H1 (cell line): Measurements from ENCODE around the gene PMP22.

Source experiments
- CHD2 ChIP-seq: IDR thresholded peaks from 2 replicates; pipeline ENCODE4 v1.6.1; 2012; ENCODE audit warnings: low read length, improper control_type of control experiment
- CTCF ChIP-seq, 3 experiments: IDR thresholded peaks; 1 replicate in 2 of 3; 2 replicates in 1 of 3; pipeline versions ENCODE4 v1.5.1 to v1.6.1; 2011; ENCODE audit warnings: low read length in 3 of 3, mild to moderate bottlenecking in 3 of 3, inconsistent platforms in 2 of 3, low read depth in 1 of 3, moderate library complexity in 1 of 3; ENCODE audit not compliant: insufficient read depth in 1 of 3; ENCODE audit errors: control extremely low read depth in 1 of 3
- EP300 ChIP-seq, 2 experiments: IDR thresholded peaks; 1 replicate in 1 of 2; 2 replicates in 1 of 2; pipeline ENCODE4 v1.6.1; 2011 to 2012; ENCODE audit warnings: low read depth in 2 of 2, low read length in 2 of 2, mild to moderate bottlenecking in 2 of 2, borderline replicate concordance in 1 of 2, inconsistent platforms in 1 of 2, moderate library complexity in 1 of 2
- EZH2 ChIP-seq: fragments of 200-600 bp; sonication (generic); IDR thresholded peaks from 2 replicates; pipeline ENCODE4 v1.7.1; 2012; ENCODE audit warnings: low read depth, mild to moderate bottlenecking, moderate library complexity, low read length, inconsistent platforms; ENCODE audit not compliant: severe bottlenecking
- FOSL1 ChIP-seq: IDR thresholded peaks from 2 replicates; pipeline ENCODE4 v1.6.1; 2011; ENCODE audit warnings: mild to moderate bottlenecking, low read depth, low read length, moderate library complexity; ENCODE audit not compliant: insufficient read depth
- KDM5A ChIP-seq: fragments of 200-600 bp; IDR thresholded peaks from 2 replicates; pipeline ENCODE4 v1.7.1; 2012; ENCODE audit warnings: mild to moderate bottlenecking, low read length, inconsistent platforms, mixed read lengths
- MAX ChIP-seq: IDR thresholded peaks from 2 replicates; pipeline ENCODE4 v1.6.1; 2012; ENCODE audit warnings: inconsistent platforms
- POLR2A ChIP-seq, 2 experiments: IDR thresholded peaks; 1 replicate in 1 of 2; 2 replicates in 1 of 2; pipeline ENCODE4 v1.6.1; 2011; ENCODE audit warnings: low read depth in 2 of 2, low read length in 2 of 2, mild to moderate bottlenecking in 2 of 2; ENCODE audit errors: control extremely low read depth in 1 of 2
- RAD21 ChIP-seq, 2 experiments: IDR thresholded peaks in 1 of 2; conservative IDR thresholded peaks in 1 of 2; 2 replicates each; pipeline ENCODE4 v1.6.1; 2011; ENCODE audit warnings: low read depth in 2 of 2, low read length in 2 of 2, improper control_type of control experiment in 1 of 2, inconsistent platforms in 1 of 2, mild to moderate bottlenecking in 1 of 2, moderate library complexity in 1 of 2
- TAF1 ChIP-seq: IDR thresholded peaks from 2 replicates; pipeline ENCODE4 v1.6.1; 2011; ENCODE audit warnings: mild to moderate bottlenecking, low read depth, low read length
- TEAD4 ChIP-seq: IDR thresholded peaks from 2 replicates; pipeline ENCODE4 v1.6.1; 2012; ENCODE audit warnings: low read depth, low read length, inconsistent platforms, mixed read lengths
- YY1 ChIP-seq: IDR thresholded peaks from 2 replicates; pipeline ENCODE4 v1.6.1; 2011; ENCODE audit warnings: low read depth, mild to moderate bottlenecking, low read length

GRCh38 chr17:15265131-15265530 lies at the start of gene PMP22:
- TF ChIP-seq CTCF (IDR thresholded peaks at IDR 0.05; ENCODE audit: control extremely low read depth in 1 of 3, insufficient read depth in 1 of 3, low read depth in 1 of 3, low read length in 3 of 3) (no peak), RAD21 (IDR thresholded peaks at IDR 0.05 in 1 of 2, conservative IDR thresholded peaks at IDR 0.05 in 1 of 2; ENCODE audit: low read depth in 2 of 2, low read length in 2 of 2) (no peak), YY1 (no peak), EZH2 (no peak), MAX (no peak), EP300 (IDR thresholded peaks at IDR 0.05; ENCODE audit: borderline replicate concordance in 1 of 2, low read depth in 2 of 2, low read length in 2 of 2) (no peak), POLR2A (IDR thresholded peaks at IDR 0.05; ENCODE audit: control extremely low read depth in 1 of 2, low read depth in 2 of 2, low read length in 2 of 2) (no peak), TAF1 (no peak), CHD2 (no peak), FOSL1 (no peak), TEAD4 (no peak), KDM5A (no peak)
